ENCODE measurements around the gene OBSCN. TPM values are rescaled to one million over a fixed set of nuclear protein-coding genes. Genes with fewer than 3 reads are reported as not detected.

The OBSCN gene
- total RNA-seq, 1 donor from 2014 or later, result 16.9 TPM

DNA sequence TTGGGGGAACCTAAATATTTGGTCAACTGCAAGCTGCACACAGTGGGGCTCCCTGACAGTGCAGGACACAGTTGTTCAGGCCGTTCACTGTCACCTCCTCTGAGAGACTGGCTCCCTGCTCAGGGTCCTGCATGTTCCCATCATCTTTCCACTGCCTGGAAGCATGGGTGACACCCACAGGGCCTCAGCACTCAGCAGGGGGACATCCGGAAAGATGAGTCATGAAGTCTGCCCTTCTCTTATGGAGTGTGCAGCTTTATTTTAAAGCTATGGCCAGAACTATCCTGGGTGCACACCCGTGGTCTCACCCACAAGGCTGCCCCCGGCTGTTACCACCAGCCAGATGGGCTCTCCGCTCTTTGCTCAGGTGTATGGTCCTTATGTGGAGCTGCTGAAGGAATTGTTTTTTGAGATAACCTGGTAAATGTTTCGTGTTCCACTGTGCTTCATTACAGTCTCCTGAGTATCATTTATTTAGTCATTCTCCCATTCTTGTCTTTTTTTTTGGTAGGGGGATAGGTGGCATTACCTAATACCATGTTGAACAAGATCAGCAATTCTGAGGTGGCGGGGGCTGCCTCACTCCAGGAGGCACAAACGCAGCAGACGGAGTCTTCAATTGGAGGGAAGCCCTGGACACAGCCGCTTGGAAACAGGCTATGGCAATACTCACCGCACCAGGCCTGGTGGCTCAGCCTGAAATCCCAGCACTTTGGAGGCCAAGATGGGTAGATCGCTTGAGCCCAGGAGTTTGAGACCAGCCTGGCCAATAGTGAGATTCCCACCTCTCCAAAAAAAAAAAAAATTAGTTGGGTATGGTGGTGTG, 184.5 kb downstream of the OBSCN start:
- DNase-seq (ENCODE audit: low spot score), result no peak
- TF ChIP-seq, protein P1, sequence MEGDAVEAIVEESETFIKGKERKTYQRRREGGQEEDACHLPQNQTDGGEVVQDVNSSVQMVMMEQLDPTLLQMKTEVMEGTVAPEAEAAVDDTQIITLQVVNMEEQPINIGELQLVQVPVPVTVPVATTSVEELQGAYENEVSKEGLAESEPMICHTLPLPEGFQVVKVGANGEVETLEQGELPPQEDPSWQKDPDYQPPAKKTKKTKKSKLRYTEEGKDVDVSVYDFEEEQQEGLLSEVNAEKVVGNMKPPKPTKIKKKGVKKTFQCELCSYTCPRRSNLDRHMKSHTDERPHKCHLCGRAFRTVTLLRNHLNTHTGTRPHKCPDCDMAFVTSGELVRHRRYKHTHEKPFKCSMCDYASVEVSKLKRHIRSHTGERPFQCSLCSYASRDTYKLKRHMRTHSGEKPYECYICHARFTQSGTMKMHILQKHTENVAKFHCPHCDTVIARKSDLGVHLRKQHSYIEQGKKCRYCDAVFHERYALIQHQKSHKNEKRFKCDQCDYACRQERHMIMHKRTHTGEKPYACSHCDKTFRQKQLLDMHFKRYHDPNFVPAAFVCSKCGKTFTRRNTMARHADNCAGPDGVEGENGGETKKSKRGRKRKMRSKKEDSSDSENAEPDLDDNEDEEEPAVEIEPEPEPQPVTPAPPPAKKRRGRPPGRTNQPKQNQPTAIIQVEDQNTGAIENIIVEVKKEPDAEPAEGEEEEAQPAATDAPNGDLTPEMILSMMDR (IDR thresholded peaks at IDR 0.05; ENCODE audit: unreplicated experiment), result no peak
- H3K9me3 Mint-ChIP-seq (ENCODE audit: unreplicated experiment), result no peaks in the 10 kb centered on the region
- H3K27me3 Mint-ChIP-seq (ENCODE audit: unreplicated experiment), result peaks cover 5% of the 10 kb centered on the region
- H3K27ac Mint-ChIP-seq (ENCODE audit: unreplicated experiment), result no peak overlapping the region
- H3K36me3 Mint-ChIP-seq (ENCODE audit: low read depth, unreplicated experiment), result peaks cover 11% of the 10 kb centered on the region
- peak overlapping the region; percentile 8 for H3K4me3 Mint-ChIP-seq (ENCODE audit: unreplicated experiment)
- no peaks in the 10 kb centered on the region for H3K4me1 Mint-ChIP-seq (ENCODE audit: unreplicated experiment)

DNA sequence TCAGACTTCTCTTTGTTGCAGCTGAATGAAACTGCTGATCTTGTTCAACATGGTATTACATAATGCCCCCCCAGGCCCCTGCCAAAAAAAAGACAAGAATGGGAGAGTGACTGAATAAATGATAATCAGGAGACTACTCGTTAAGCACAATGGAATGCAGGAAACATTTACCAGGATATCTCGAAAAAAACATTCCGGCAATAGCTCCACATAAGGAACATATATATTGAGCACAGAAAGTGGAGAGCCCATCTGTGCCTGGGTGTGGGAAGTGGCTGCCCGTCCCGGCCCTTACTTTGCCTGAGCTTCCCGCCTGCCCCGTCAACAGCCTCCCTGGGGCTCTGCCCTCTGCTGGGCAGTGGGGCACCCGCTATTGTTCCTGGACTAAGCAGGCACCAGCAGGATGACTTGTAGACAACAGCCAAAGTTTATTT, 185.4 kb downstream of the OBSCN start:
- TF ChIP-seq, protein P1 (IDR thresholded peaks at IDR 0.05; ENCODE audit: unreplicated experiment), result no peak
- H3K27ac Mint-ChIP-seq (ENCODE audit: unreplicated experiment), result no peak overlapping the region
- peaks cover 5% of the 10 kb centered on the region for H3K27me3 Mint-ChIP-seq (ENCODE audit: unreplicated experiment)
- no peaks in the 10 kb centered on the region for H3K9me3 Mint-ChIP-seq (ENCODE audit: unreplicated experiment)
- no peak overlapping the region for H3K4me3 Mint-ChIP-seq (ENCODE audit: unreplicated experiment)
- peak; percentile 41 for DNase-seq (ENCODE audit: low spot score)
- H3K36me3 Mint-ChIP-seq (ENCODE audit: low read depth, unreplicated experiment), result peaks cover 20% of the 10 kb centered on the region
- no peaks in the 10 kb centered on the region for H3K4me1 Mint-ChIP-seq (ENCODE audit: unreplicated experiment)

DNA sequence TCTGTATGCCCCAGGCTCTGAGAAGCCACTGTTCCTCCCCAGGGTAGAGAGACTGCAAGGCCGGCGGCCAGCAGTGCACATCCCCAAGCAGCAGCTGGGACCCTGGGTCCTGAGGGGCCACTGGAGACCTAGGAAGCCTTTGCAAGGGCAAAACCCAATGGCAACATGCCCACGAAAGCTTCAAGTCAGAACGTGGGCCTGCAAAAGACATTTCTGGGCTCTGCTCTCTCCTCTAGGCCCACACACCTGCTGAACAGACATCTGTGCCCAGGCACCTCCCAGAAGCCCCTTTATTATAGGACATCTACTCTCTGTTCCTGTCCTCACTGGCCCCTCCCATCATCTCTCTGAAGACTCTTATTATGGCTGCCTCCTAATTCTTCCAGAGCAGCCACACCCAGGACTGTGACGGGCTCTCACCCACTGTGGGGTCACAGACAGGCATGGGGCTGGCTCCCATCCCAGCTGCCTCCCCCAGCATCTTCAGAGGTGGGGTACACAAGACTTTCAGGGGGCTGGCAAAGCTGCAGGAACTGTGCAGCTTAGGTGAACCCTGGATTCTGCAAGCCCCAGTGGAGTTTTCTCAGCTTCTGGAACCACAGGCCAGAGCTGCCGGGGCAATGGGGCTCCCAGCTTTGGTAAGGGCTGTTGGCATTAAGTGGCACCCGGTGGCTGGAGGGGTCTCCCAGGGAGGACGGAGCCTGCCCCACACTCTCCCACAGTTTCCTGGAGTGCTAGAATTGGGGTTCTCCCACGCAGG, 186.1 kb downstream of the OBSCN start:
- no peaks in the 10 kb centered on the region for H3K9me3 Mint-ChIP-seq (ENCODE audit: unreplicated experiment)
- DNase-seq (ENCODE audit: low spot score), result no peak
- H3K27me3 Mint-ChIP-seq (ENCODE audit: unreplicated experiment), result peaks cover 5% of the 10 kb centered on the region
- TF ChIP-seq, protein P1 (IDR thresholded peaks at IDR 0.05; ENCODE audit: unreplicated experiment), result no peak
- H3K36me3 Mint-ChIP-seq (ENCODE audit: low read depth, unreplicated experiment), result peaks cover 20% of the 10 kb centered on the region
- H3K27ac Mint-ChIP-seq (ENCODE audit: unreplicated experiment), result no peak overlapping the region
- H3K4me1 Mint-ChIP-seq (ENCODE audit: unreplicated experiment), result no peaks in the 10 kb centered on the region
- H3K4me3 Mint-ChIP-seq (ENCODE audit: unreplicated experiment), result no peak overlapping the region

DNA sequence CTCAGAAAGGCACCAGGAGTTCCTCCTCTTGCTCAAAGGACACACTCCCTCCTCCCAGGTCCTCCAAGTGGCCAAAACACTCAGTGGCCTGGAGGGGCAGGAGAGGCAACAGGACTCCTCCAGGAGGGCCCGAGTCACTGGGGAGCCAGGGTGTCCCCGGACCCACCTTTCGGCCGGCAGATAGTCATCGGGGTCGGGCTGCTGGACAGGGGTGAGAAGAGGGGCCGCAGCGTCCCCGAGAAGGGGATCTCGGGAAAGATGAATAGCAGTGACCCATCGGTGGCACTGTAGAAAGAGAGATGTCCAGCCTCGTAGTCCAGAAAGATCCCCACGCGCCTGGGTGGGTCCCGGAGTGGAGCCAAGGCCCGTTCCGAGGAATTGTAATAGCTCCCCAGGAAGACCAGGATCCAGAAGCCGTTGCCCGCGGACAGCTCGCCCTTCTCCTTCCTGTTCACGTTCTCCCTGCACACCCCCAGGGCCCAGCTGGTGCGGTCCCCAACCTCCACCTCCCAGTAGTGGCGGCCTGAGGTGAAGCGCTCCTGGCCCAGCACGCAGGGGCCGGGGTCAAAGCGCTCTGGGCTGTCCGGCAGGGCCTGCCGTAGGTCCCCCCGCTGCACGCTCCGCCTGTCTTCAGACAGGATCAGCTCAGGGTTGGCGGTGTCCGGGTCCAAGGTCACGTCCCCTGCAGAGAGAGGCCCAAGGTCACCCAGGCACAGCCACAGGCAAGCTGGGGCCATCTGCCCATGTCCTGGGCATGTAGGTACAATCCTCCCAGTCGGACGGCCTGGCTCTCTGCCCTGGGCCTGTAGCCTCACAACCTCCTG, 186.9 kb downstream of the OBSCN start:
- Mint-ChIP-seq H3K27ac (ENCODE audit: unreplicated experiment) (no peak overlapping the region), H3K36me3 (ENCODE audit: low read depth, unreplicated experiment) (peaks cover 23% of the 10 kb centered on the region), H3K27me3 (ENCODE audit: unreplicated experiment) (peaks cover 5% of the 10 kb centered on the region), H3K4me1 (ENCODE audit: unreplicated experiment) (no peaks in the 10 kb centered on the region), H3K4me3 (ENCODE audit: unreplicated experiment) (no peak overlapping the region), H3K9me3 (ENCODE audit: unreplicated experiment) (no peaks in the 10 kb centered on the region)
- TF ChIP-seq, protein P1 (IDR thresholded peaks at IDR 0.05; ENCODE audit: unreplicated experiment), result no peak
- DNase-seq (ENCODE audit: low spot score), result no peak
